Common myeloid progenitor, CD34-positive (primary cell): Measurements from ENCODE around the gene ZBTB7C.

Experiments
- CTCF ChIA-PET: fragments of 350-600 bp; sonication (Branson Sonifier 250); formaldehyde crosslinking; loops from one replicate; lab custom pipeline; 2021; ENCODE audit warnings: antibody characterized with exemption; lab: Charles Lee
- POLR2A ChIA-PET: fragments of 350-600 bp; sonication (Branson Sonifier 250); formaldehyde crosslinking; loops from one replicate; lab custom pipeline; 2021; ENCODE audit warnings: antibody characterized with exemption; lab: Charles Lee
- DNase-seq, 3 donors: peaks; one replicate each; pipeline versions ENCODE4 v3.0.0 to v3.0.0-alpha.2; 2013
- H3K27ac ChIP-seq, 2 experiments: 1 replicate in 1 of 2; 2 replicates in 1 of 2; pipeline ENCODE4 v1.7.0; 2013; ENCODE audit warnings: inconsistent platforms in 2 of 2, low read length in 2 of 2, mild to moderate bottlenecking in 2 of 2, low read depth in 1 of 2, moderate library complexity in 1 of 2; ENCODE audit not compliant: severe bottlenecking in 2 of 2, insufficient read depth in 1 of 2, poor library complexity in 1 of 2
- H3K27me3 ChIP-seq, 5 experiments: replicated peaks in 2 of 5; 1 replicate in 3 of 5; 2 replicates in 2 of 5; pipeline versions ENCODE4 v1.6.1 to v1.7.0; 2013; ENCODE audit warnings: low read length in 4 of 5, mild to moderate bottlenecking in 2 of 5, moderate library complexity in 2 of 5, inconsistent platforms in 1 of 5; ENCODE audit not compliant: insufficient read depth in 5 of 5, control insufficient read depth in 4 of 5
- H3K36me3 ChIP-seq, 4 experiments: 1 replicate in 2 of 4; 2 replicates in 2 of 4; pipeline versions ENCODE4 v1.6.1 to v1.7.0; 2013; ENCODE audit warnings: low read length in 3 of 4, control low read depth in 1 of 4, mild to moderate bottlenecking in 1 of 4; ENCODE audit not compliant: control insufficient read depth in 4 of 4, insufficient read depth in 4 of 4
- H3K4me1 ChIP-seq, 4 experiments: 1 replicate in 3 of 4; 2 replicates in 1 of 4; pipeline versions ENCODE4 v1.6.1 to v1.7.1; 2013; ENCODE audit warnings: low read length in 3 of 4, mild to moderate bottlenecking in 3 of 4, control low read depth in 1 of 4, inconsistent platforms in 1 of 4, moderate library complexity in 1 of 4; ENCODE audit not compliant: control insufficient read depth in 4 of 4, insufficient read depth in 4 of 4; ENCODE audit errors: control extremely low read depth in 1 of 4
- H3K4me3 ChIP-seq, 7 experiments: 1 replicate in 4 of 7; 2 replicates in 3 of 7; pipeline versions ENCODE4 v1.5.1 to v1.7.0; 2013; ENCODE audit warnings: mild to moderate bottlenecking in 7 of 7, low read length in 6 of 7, moderate library complexity in 6 of 7, inconsistent platforms in 2 of 7, low read depth in 2 of 7, control low read depth in 1 of 7; ENCODE audit not compliant: insufficient read depth in 4 of 7, control insufficient read depth in 1 of 7; ENCODE audit errors: extremely low read depth in 1 of 7
- H3K9me3 ChIP-seq, 5 experiments: 1 replicate in 4 of 5; 2 replicates in 1 of 5; pipeline versions ENCODE4 v1.6.1 to v1.7.1; 2013; ENCODE audit warnings: low read length in 4 of 5, mild to moderate bottlenecking in 2 of 5, inconsistent platforms in 1 of 5, low read depth in 1 of 5, moderate library complexity in 1 of 5; ENCODE audit not compliant: control insufficient read depth in 4 of 5, insufficient read depth in 2 of 5; ENCODE audit errors: control extremely low read depth in 1 of 5
- WGBS: methylation state at CpG from one replicate; pipeline ENCODE4 v1.1.5; 2013; ENCODE audit not compliant: insufficient coverage; 5-methylcytosine and 5-hydroxymethylcytosine counted together

The ZBTB7C gene

GRCh38 chr18:48215876-48216638, 193.1 kb downstream of the ZBTB7C start:
- Histone ChIP-seq H3K4me1 (no peaks in the 10 kb centered on the region), H3K9me3 (peaks cover 0 to 3% (median 0%) of the 10 kb centered on the region in 5 experiments), H3K36me3 (no peaks in the 10 kb centered on the region), H3K27ac (no peak overlapping the region), H3K4me3 (no peak overlapping the region), H3K27me3 (peaks cover 0 to 5% (median 4%) of the 10 kb centered on the region in 5 experiments)
- no peak for DNase-seq
- ChIA-PET CTCF (no interaction called here), POLR2A (no interaction called here)
- WGBS = 91% methylated on average over 9 of the region's 9 CpGs

GRCh38 chr18:48213791-48214190, 195.4 kb downstream of the ZBTB7C start:
- ChIA-PET CTCF (interaction anchor here (1.2 kb wide), 1 partner anchor 15 kb away, joined by 3 read pairs; no protein-coding TSS in a partner anchor), POLR2A (no interaction called here)
- Histone ChIP-seq H3K36me3 (no peaks in the 10 kb centered on the region), H3K27ac (no peak overlapping the region), H3K27me3 (peaks cover 0 to 11% (median 7%) of the 10 kb centered on the region in 5 experiments), H3K9me3 (peaks cover 0 to 5% (median 0%) of the 10 kb centered on the region in 5 experiments), H3K4me1 (no peaks in the 10 kb centered on the region), H3K4me3 (no peak overlapping the region)
- DNase-seq = no peak
- 100% methylated on average over 7 of the region's 9 CpGs for WGBS

GRCh38 chr18:48208432-48209140, 200.6 kb downstream of the ZBTB7C start:
- Histone ChIP-seq H3K4me1 (no peaks in the 10 kb centered on the region), H3K4me3 (no peak overlapping the region), H3K36me3 (no peaks in the 10 kb centered on the region), H3K9me3 (peaks cover 0 to 5% (median 0%) of the 10 kb centered on the region in 5 experiments), H3K27me3 (peaks cover 0 to 15% (median 10%) of the 10 kb centered on the region in 5 experiments), H3K27ac (no peak overlapping the region)
- POLR2A ChIA-PET = no interaction called here
- DNase-seq = no peak
- CTCF ChIA-PET = no interaction called here
- 60% methylated on average over 1 of the region's 4 CpGs for WGBS

DNA sequence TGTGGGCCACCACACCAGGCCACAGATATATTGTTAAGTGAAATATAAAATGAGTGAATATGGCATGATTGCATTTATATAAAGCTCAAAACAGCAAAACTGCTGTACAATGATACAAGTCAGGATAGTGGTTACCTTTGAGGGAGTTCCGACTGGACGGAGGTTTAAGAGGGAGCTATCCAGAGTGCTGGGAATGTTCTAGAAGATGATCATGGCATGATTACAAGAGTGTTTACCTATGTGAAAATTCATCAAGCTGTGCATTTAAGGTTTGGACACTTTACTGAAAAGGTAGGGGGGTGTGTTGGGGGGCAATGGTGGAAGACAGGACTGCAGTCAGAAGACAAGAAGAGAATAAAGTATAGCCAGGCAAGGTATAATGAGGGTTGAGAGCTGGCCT, 201.4 kb downstream of the ZBTB7C start:
- peaks cover 0 to 11% (median 9%) of the 10 kb centered on the region in 5 experiments for H3K27me3 ChIP-seq
- POLR2A ChIA-PET = no interaction called here
- no peak overlapping the region for H3K27ac ChIP-seq
- WGBS = 100% methylated on average over 2 of the region's 2 CpGs
- no peaks in the 10 kb centered on the region for H3K4me1 ChIP-seq
- no peaks in the 10 kb centered on the region for H3K36me3 ChIP-seq
- DNase-seq = no peak
- CTCF ChIA-PET = no interaction called here
- no peak overlapping the region for H3K4me3 ChIP-seq
- H3K9me3 ChIP-seq = peaks cover 0 to 5% (median 0%) of the 10 kb centered on the region in 5 experiments

GRCh38 chr18:48206887-48207286, 202.3 kb downstream of the ZBTB7C start:
- Histone ChIP-seq H3K9me3 (peaks cover 0 to 2% (median 0%) of the 10 kb centered on the region in 5 experiments), H3K36me3 (no peaks in the 10 kb centered on the region), H3K4me1 (no peaks in the 10 kb centered on the region), H3K27ac (no peak overlapping the region), H3K4me3 (no peak overlapping the region), H3K27me3 (peaks cover 0 to 13% (median 9%) of the 10 kb centered on the region in 5 experiments)
- ChIA-PET CTCF (no interaction called here), POLR2A (no interaction called here)
- DNase-seq = no peak
- no CpG with 5 or more reads among the region's 4 CpGs for WGBS

DNA sequence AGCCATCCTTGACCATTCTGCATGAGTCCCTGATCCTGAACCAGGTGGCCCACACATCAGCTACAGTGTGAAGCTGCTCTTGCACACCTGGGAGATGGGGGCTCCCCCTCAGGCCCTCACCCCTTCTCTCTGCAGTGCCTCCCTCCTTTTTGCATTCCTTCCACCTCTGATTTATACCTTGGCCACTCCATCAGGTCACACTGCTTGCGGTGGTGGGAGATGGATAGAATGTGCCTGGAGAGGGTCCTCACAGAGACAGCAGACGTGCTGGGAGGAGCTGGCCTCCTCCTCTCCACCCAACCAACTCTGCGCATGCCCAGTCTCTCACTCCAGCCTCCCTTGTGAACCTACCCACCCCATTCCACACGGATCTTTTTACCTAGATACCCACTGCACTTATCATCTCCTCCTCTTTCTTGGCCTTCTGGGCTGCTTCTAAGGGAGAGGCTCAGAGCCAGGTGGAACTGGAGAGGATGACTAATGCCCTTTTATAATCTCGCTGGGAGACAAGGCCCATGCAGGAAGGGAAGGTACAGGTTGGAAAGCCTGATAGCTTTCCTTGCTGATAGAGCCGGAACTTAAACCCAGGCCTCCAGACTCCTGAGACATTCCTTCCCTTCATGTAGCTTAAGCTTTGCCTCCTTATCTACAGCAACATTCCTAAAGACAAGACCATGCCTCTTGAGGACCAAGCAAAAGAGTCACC, 205.1 kb downstream of the ZBTB7C start:
- DNase-seq = no peak
- ChIA-PET CTCF (no interaction called here), POLR2A (no interaction called here)
- Histone ChIP-seq H3K27ac (no peak overlapping the region), H3K9me3 (no peaks in the 10 kb centered on the region), H3K4me1 (no peaks in the 10 kb centered on the region), H3K4me3 (no peak overlapping the region), H3K27me3 (peaks cover 0 to 26% (median 10%) of the 10 kb centered on the region in 5 experiments), H3K36me3 (no peaks in the 10 kb centered on the region)
- 100% methylated on average over 3 of the region's 6 CpGs for WGBS
